B cell (primary cell): ENCODE results near the gene CD55. TPM values are rescaled to one million over a fixed set of nuclear protein-coding genes. Genes with fewer than 3 reads are reported as not detected.

Source experiments
- ATAC-seq: fragments of 200-7000 bp; cut with Tn5 transposase; one replicate; pipeline ENCODE4 v1.10.0; 2021; ENCODE audit warnings: low read depth, mild to moderate bottlenecking, moderate number of reproducible peaks, moderate library complexity
- CTCF ChIA-PET: fragments of 350-600 bp; sonication (Branson Sonifier 250); formaldehyde crosslinking; loops from one replicate; lab custom pipeline; 2021; ENCODE audit warnings: antibody characterized with exemption, inconsistent platforms; lab: Charles Lee
- POLR2A ChIA-PET: fragments of 350-600 bp; sonication (Branson Sonifier 250); formaldehyde crosslinking; loops from one replicate; lab custom pipeline; 2021; ENCODE audit warnings: antibody characterized with exemption; lab: Charles Lee
- DNase-seq: peaks from one replicate; pipeline ENCODE4 v3.0.0; 2013
- H2AFZ ChIP-seq: 2 replicates; pipeline ENCODE4 v1.6.1; 2012; ENCODE audit warnings: mild to moderate bottlenecking, low read depth, low read length; ENCODE audit not compliant: insufficient read depth, poor library complexity, severe bottlenecking
- H3K27ac ChIP-seq, 2 donors: 1 replicate in 1 of 2; 2 replicates in 1 of 2; pipeline ENCODE4 v1.5.1; 2012 to 2013; ENCODE audit warnings: low read length in 2 of 2, mild to moderate bottlenecking in 2 of 2, moderate library complexity in 1 of 2
- H3K27me3 ChIP-seq, 4 experiments: fragments of 200-600 bp in 1 of 4; sonication (generic) in 1 of 4; replicated peaks in 1 of 4; 1 replicate in 2 of 4; 2 replicates in 2 of 4; pipeline versions ENCODE4 v1.6.1 to v1.7.0; 2013 to 2016; ENCODE audit warnings: low read length in 3 of 4, mild to moderate bottlenecking in 2 of 4, mixed read lengths in 1 of 4, moderate library complexity in 1 of 4; ENCODE audit not compliant: insufficient read depth in 4 of 4, control insufficient read depth in 3 of 4; ENCODE audit errors: control extremely low read depth in 1 of 4
- H3K36me3 ChIP-seq, 2 experiments: replicated peaks in 1 of 2; 1 replicate in 1 of 2; 2 replicates in 1 of 2; pipeline versions ENCODE4 v1.6.1 to v1.7.1; 2013; ENCODE audit warnings: low read length in 1 of 2; ENCODE audit not compliant: insufficient read depth in 2 of 2, control insufficient read depth in 1 of 2; ENCODE audit errors: control extremely low read depth in 1 of 2, extremely low read depth in 1 of 2
- H3K4me1 ChIP-seq, 2 donors: fragments of 200-600 bp in 1 of 2; sonication (generic) in 1 of 2; 1 replicate in 1 of 2; 2 replicates in 1 of 2; pipeline versions ENCODE4 v1.5.1 to v1.6.1; 2013 to 2017; ENCODE audit warnings: low read length in 2 of 2; ENCODE audit not compliant: control insufficient read depth in 2 of 2, insufficient read depth in 2 of 2
- H3K4me2 ChIP-seq: replicated peaks from 2 replicates; pipeline ENCODE3; 2012; ENCODE audit warnings: mild to moderate bottlenecking, low read depth, low read length; ENCODE audit not compliant: poor library complexity, severe bottlenecking
- H3K4me3 ChIP-seq, 5 experiments: fragments of 200-600 bp in 1 of 5; sonication (generic) in 1 of 5; 1 replicate in 3 of 5; 2 replicates in 2 of 5; pipeline versions ENCODE4 v1.5.1 to v1.7.0; 2011 to 2016; ENCODE audit warnings: low read length in 4 of 5, mild to moderate bottlenecking in 4 of 5, low read depth in 2 of 5, control low read depth in 1 of 5, moderate library complexity in 1 of 5; ENCODE audit not compliant: insufficient read depth in 1 of 5; ENCODE audit errors: control extremely low read depth in 1 of 5, extremely low read depth in 1 of 5
- H3K79me2 ChIP-seq: fragments of 200-600 bp; sonication (generic); one replicate; pipeline ENCODE4 v1.6.0; 2016; ENCODE audit warnings: low read length; ENCODE audit not compliant: control insufficient read depth, insufficient read depth
- H3K9ac ChIP-seq: fragments of 200-600 bp; sonication (generic); 2 replicates; pipeline ENCODE4 v1.6.1; 2017; ENCODE audit warnings: mild to moderate bottlenecking, low read length, moderate library complexity
- H3K9me3 ChIP-seq, 3 donors: one replicate each; pipeline versions ENCODE4 v1.6.1 to v1.7.1; 2013; ENCODE audit warnings: low read length in 2 of 3; ENCODE audit not compliant: control insufficient read depth in 2 of 3, insufficient read depth in 1 of 3; ENCODE audit errors: control extremely low read depth in 1 of 3
- H4K20me1 ChIP-seq: 2 replicates; pipeline ENCODE4 v1.6.0; 2012; ENCODE audit warnings: mild to moderate bottlenecking, low read length; ENCODE audit not compliant: insufficient read depth, control insufficient read depth, poor library complexity, severe bottlenecking
- H3K27ac Mint-ChIP-seq: one replicate; pipeline ENCODE4 v1.8.0; 2021; ENCODE audit warnings: mixed read lengths
- H3K27me3 Mint-ChIP-seq: one replicate; pipeline ENCODE4 v1.8.0; 2021; ENCODE audit warnings: mixed read lengths
- H3K4me1 Mint-ChIP-seq: one replicate; pipeline ENCODE4 v1.8.0; 2021; ENCODE audit warnings: mixed read lengths
- H3K4me3 Mint-ChIP-seq: one replicate; pipeline ENCODE4 v1.8.0; 2021; ENCODE audit warnings: mixed read lengths
- H3K9me3 Mint-ChIP-seq: one replicate; pipeline ENCODE4 v1.8.0; 2022; ENCODE audit warnings: mixed read lengths; ENCODE audit not compliant: insufficient read depth
- CTCF ChIP-seq: fragments of 200-600 bp; IDR thresholded peaks from one replicate; pipeline ENCODE4 v1.8.0; 2022; ENCODE audit warnings: antibody characterized with exemption, mild to moderate bottlenecking
- EZH2 ChIP-seq: IDR thresholded peaks from 2 replicates; pipeline ENCODE4 v1.6.1; 2012; ENCODE audit warnings: borderline replicate concordance, low read depth, mild to moderate bottlenecking, moderate library complexity, low read length; ENCODE audit not compliant: insufficient read depth, poor library complexity, severe bottlenecking
- WGBS: methylation state at CpG from one replicate; pipeline ENCODE4 v1.1.5; 2013; ENCODE audit warnings: missing lambda C conversion rate; ENCODE audit not compliant: insufficient coverage; 5-methylcytosine and 5-hydroxymethylcytosine counted together
- intact Hi-C: fragments of 100-400 bp; cut with micrococcal nuclease; formaldehyde crosslinking; loops from one replicate; pipeline ENCODE4 v1.10.0; 2022
- polyA plus RNA-seq: library from polyadenylated mRNA; depleted of rRNA; stranded (reverse); fragments of >200 nt; gene quantifications from 2 replicates; pipeline ENCODE4 v1.2.3, GENCODE V29; 2012
- total RNA-seq, 2 donors: library from RNA; stranded (reverse); fragments of 120-200 nt in 1 of 2; gene quantifications; 1 replicate in 1 of 2; 2 replicates in 1 of 2; pipeline versions ENCODE4 v1.2.3 to v1.2.4, GENCODE V29; 2013 to 2022

Gene CD55
- total and polyA plus RNA-seq, 2 donors (not counting 1 experiment from before 2014, with no cell fraction given), result 98.3 to 239 TPM

GRCh38 chr1:207407655-207408260, 86.3 kb downstream of the CD55 start:
- Mint-ChIP-seq H3K4me1 (peaks cover 50% of the 10 kb centered on the region), H3K27ac (peak overlapping the region; percentile 67), H3K4me3 (no peak overlapping the region), H3K9me3 (no peaks in the 10 kb centered on the region), H3K27me3 (no peaks in the 10 kb centered on the region)
- no CpG with 5 or more reads among the region's 1 CpG for WGBS
- H3K79me2 ChIP-seq, result peaks cover 23% of the 10 kb centered on the region
- no peaks in the 10 kb centered on the region for H3K36me3 ChIP-seq
- no peak overlapping the region for H3K4me2 ChIP-seq
- CTCF ChIA-PET, result interaction anchor here (1.1 to 6.2 kb wide), 7 partner anchors 48 to 326 kb away, joined by 4 to 183 read pairs (median 50); partner anchors contain the start of genes CD55, CR1 and CR2
- no peaks in the 10 kb centered on the region for H3K27me3 ChIP-seq
- peaks cover 34 to 50% of the 10 kb centered on the region in 2 donors for H3K4me1 ChIP-seq
- TF ChIP-seq CTCF, result no peak
- no peak for TF ChIP-seq EZH2
- peak overlapping the region; percentile 18 for H2AFZ ChIP-seq
- H3K4me3 ChIP-seq, result no peak overlapping the region
- no peaks in the 10 kb centered on the region for H3K9me3 ChIP-seq
- intact Hi-C loops, result no loop called here
- no peak overlapping the region for H3K9ac ChIP-seq
- POLR2A ChIA-PET, result interaction anchor here (0.6 kb wide), 2 partner anchors 49 to 94 kb away, joined by 5 read pairs; no protein-coding TSS in a partner anchor
- no peak for DNase-seq
- no peak for ATAC-seq
- H3K27ac ChIP-seq, result peak overlapping the region in 1 of 2 donors; percentile 14
- H4K20me1 ChIP-seq, result no peaks in the 10 kb centered on the region

Other genes starting within 250 kb of the CD55 start
- not detected in 2 replicates for gene C4BPB, start 232.8 kb upstream of the CD55 start, total RNA-seq
- gene C4BPB, start 232.8 kb upstream of the CD55 start, polyA plus RNA-seq, result 0.34 and 0.85 TPM in 2 replicates
- not detected in 2 replicates for gene C4BPA, start 217.4 kb upstream of the CD55 start, total RNA-seq
- not detected in 2 replicates for gene C4BPA, start 217.4 kb upstream of the CD55 start, polyA plus RNA-seq
- 28.1 and 30.5 TPM in 2 replicates for gene CR2, start 132.7 kb downstream of the CD55 start, total RNA-seq
- 26.0 and 36.8 TPM in 2 replicates for gene CR2, start 132.7 kb downstream of the CD55 start, polyA plus RNA-seq
- gene CR1, start 174.5 kb downstream of the CD55 start, total RNA-seq, result 36.7 and 40.0 TPM in 2 replicates
- gene CR1, start 174.5 kb downstream of the CD55 start, polyA plus RNA-seq, result 22.0 and 26.4 TPM in 2 replicates